Ecto neural progenitor cell (in vitro differentiated cells): ENCODE data around the gene PLCG2.

Source experiments
- DNase-seq: peaks from one replicate; pipeline ENCODE4 v3.0.0-alpha.2; 2018; ENCODE audit warnings: low spot score

PLCG2 gene

GRCh38 chr16:81878529-81878928, 99.4 kb downstream of the PLCG2 start:
- no peak for DNase-seq

- no peak for DNase-seq
Observed at GRCh38 chr16:81879625-81880024, 100.5 kb downstream of the PLCG2 start.

- no peak for DNase-seq
Observed at GRCh38 chr16:81880816-81881215, 101.7 kb downstream of the PLCG2 start.

GRCh38 chr16:81881228-81881627, 102.1 kb downstream of the PLCG2 start:
- DNase-seq, result no peak

GRCh38 chr16:81882559-81882958, 103.5 kb downstream of the PLCG2 start:
- no peak for DNase-seq

GRCh38 chr16:81883235-81883634, 104.1 kb downstream of the PLCG2 start:
- no peak for DNase-seq

GRCh38 chr16:81885976-81886586, 107.0 kb downstream of the PLCG2 start:
- peak; percentile 54 for DNase-seq

- no peak for DNase-seq
Observed at GRCh38 chr16:81888520-81889394, 109.7 kb downstream of the PLCG2 start.

- no peak for DNase-seq
Observed at GRCh38 chr16:81891736-81892364, 112.8 kb downstream of the PLCG2 start.

GRCh38 chr16:81894592-81894991, 115.5 kb downstream of the PLCG2 start:
- DNase-seq, result no peak

- DNase-seq, result no peak
Observed at GRCh38 chr16:81896902-81897301, 117.8 kb downstream of the PLCG2 start.

- no peak for DNase-seq
Observed at GRCh38 chr16:81899601-81900000, 120.5 kb downstream of the PLCG2 start.

GRCh38 chr16:81900014-81900413, 120.9 kb downstream of the PLCG2 start:
- DNase-seq, result no peak

GRCh38 chr16:81900456-81900855, 121.4 kb downstream of the PLCG2 start:
- no peak for DNase-seq

- DNase-seq, result no peak
Observed at GRCh38 chr16:81901484-81901883, 122.4 kb downstream of the PLCG2 start.

GRCh38 chr16:81902025-81902424, 122.9 kb downstream of the PLCG2 start:
- no peak for DNase-seq

- DNase-seq, result no peak
Observed at GRCh38 chr16:81904320-81904719, 125.2 kb downstream of the PLCG2 start.

GRCh38 chr16:81905277-81905676, 126.2 kb downstream of the PLCG2 start:
- DNase-seq, result no peak

- no peak for DNase-seq
Observed at GRCh38 chr16:81907681-81908080, 128.6 kb downstream of the PLCG2 start.

- DNase-seq, result no peak
Observed at GRCh38 chr16:81908466-81909262, 129.6 kb downstream of the PLCG2 start.

GRCh38 chr16:81910366-81910885, 131.3 kb downstream of the PLCG2 start:
- DNase-seq, result no peak

- no peak for DNase-seq
Observed at GRCh38 chr16:81912395-81912794, 133.3 kb downstream of the PLCG2 start.
